ENCODE data around the gene SLC35F6. TPM values are rescaled to one million over a fixed set of nuclear protein-coding genes. Genes with fewer than 3 reads are reported as not detected.

Gene SLC35F6
- total and polyA plus RNA-seq, 9 of the 15 experiments (the other 6 are each of a cell fraction or from before 2014, with no cell fraction given): 11.9 to 47.3 (median 22.5) TPM

- DNase-seq (ENCODE audit: extremely low read depth in 1 of 4, low spot score in 3 of 4): no peak
- Histone ChIP-seq H3K9me3 (replicated peaks; ENCODE audit: control insufficient read depth, insufficient read depth, low read depth, low read length) (no peaks in the 10 kb centered on the region), H3K9ac (ENCODE audit: insufficient read depth in 1 of 2, low read depth in 2 of 2, low read length in 2 of 2) (peak overlapping the region in 1 of 2 experiments; percentile 33; a peak in 1 of 4 replicates), H3K36me3 (ENCODE audit: control insufficient read depth, insufficient read depth, low read length) (peaks cover 80% of the 10 kb centered on the region; the same call in 2 of the 3 replicates), H4K20me1 (replicated peaks; ENCODE audit: control insufficient read depth, insufficient read depth, low read length) (no peaks in the 10 kb centered on the region), H2AFZ (ENCODE audit: low read depth, low read length) (no peak overlapping the region), H3K4me1 (replicated peaks in 1 of 2; ENCODE audit: control insufficient read depth in 2 of 2, insufficient read depth in 2 of 2, low read length in 2 of 2) (peaks cover 0 to 7% of the 10 kb centered on the region in 2 experiments; a peak in 2 of 5 replicates), H3K27ac (ENCODE audit: extremely low read depth, low read depth, low read length) (no peak overlapping the region), H3K4me3 (no peak overlapping the region), H3K9me1 (ENCODE audit: control insufficient read depth, insufficient read depth, low read length) (peaks cover 5% of the 10 kb centered on the region), H3K4me2 (ENCODE audit: insufficient read depth, low read length) (no peak overlapping the region), H3K79me2 (ENCODE audit: control insufficient read depth, insufficient read depth, low read length) (peaks cover 6% of the 10 kb centered on the region; the same call in 2 of the 3 replicates), H3K27me3 (ENCODE audit: control insufficient read depth in 2 of 2, insufficient read depth in 2 of 2, low read length in 2 of 2) (no peaks in the 10 kb centered on the region)
- WGBS (ENCODE audit: insufficient coverage, low coverage, missing lambda C conversion rate): 99% methylated on average over 12 of the region's 18 CpGs
- no TSS peak for BruUV-seq (replicated peaks)
- CTCF ChIA-PET (ENCODE audit: low intra/inter-chr PET ratio): no interaction called here
- intact Hi-C loops (cut with micrococcal nuclease) (no loop called here), in situ Hi-C loops (cut with MboI) (no loop called here)
- no peak for FAIRE-seq
- ATAC-seq: no peak
- POLR2A ChIA-PET: interaction anchor here (0.6 to 2.5 kb wide), 4 partner anchors 9 to 525 kb away, joined by 3 to 9 read pairs (median 5); no protein-coding TSS in a partner anchor
- TF ChIP-seq ZNF79 (CRISPR knock-in tag; IDR thresholded peaks at IDR 0.05; ENCODE audit: low read depth) (no peak), MTA2 (IDR thresholded peaks at IDR 0.05; ENCODE audit: low read depth) (no peak), RBFOX2 (IDR thresholded peaks at IDR 0.05; ENCODE audit: low read depth, low read length) (peak; percentile 65), HIVEP1 (CRISPR knock-in tag; IDR thresholded peaks at IDR 0.05) (no peak), BCLAF1 (IDR thresholded peaks at IDR 0.05; ENCODE audit: borderline replicate concordance in 1 of 2, control insufficient read depth in 1 of 2, low read depth in 2 of 2, low read length in 1 of 2) (no peak), TAF15 (IDR thresholded peaks at IDR 0.05; ENCODE audit: low read depth, low read length) (no peak), KDM1A (IDR thresholded peaks at IDR 0.05) (no peak), RBM22 (IDR thresholded peaks at IDR 0.05; ENCODE audit: low read depth, low read length, poor library complexity, severe bottlenecking) (peak; percentile 32), E2F5 (CRISPR knock-in tag; IDR thresholded peaks at IDR 0.05) (no peak), POLR2G (IDR thresholded peaks at IDR 0.05; ENCODE audit: low read depth, low read length) (peak; percentile 65; the same call in 1 of the 2 replicates), GATAD2A (IDR thresholded peaks at IDR 0.05) (no peak), ZNF444 (CRISPR knock-in tag; IDR thresholded peaks at IDR 0.05) (no peak), WHSC1 (IDR thresholded peaks at IDR 0.05; ENCODE audit: low read length) (no peak), HINFP (tag; conservative IDR thresholded peaks at IDR 0.05; ENCODE audit: low read depth) (no peak), SMAD4 (CRISPR knock-in tag; conservative IDR thresholded peaks at IDR 0.05) (no peak), CREBBP (IDR thresholded peaks at IDR 0.05; ENCODE audit: low read depth, low read length) (no peak), MEF2D (tag; conservative IDR thresholded peaks at IDR 0.05; ENCODE audit: low read depth) (no peak)
Observed at GRCh38 chr2:26778098-26778497, 14.0 kb downstream of the SLC35F6 start.

All from K562 (cell line).